GM21528 (cell line): ENCODE results near the gene ZNF862.

ENCODE experiments used
- ATAC-seq: cut with Tn5 transposase; IDR thresholded peaks from one replicate; pipeline ENCODE4 v1.9.1; 2021; ENCODE audit warnings: mild to moderate bottlenecking, moderate library complexity; ENCODE audit not compliant: unreplicated experiment, low FRiP score

Gene ZNF862

DNA sequence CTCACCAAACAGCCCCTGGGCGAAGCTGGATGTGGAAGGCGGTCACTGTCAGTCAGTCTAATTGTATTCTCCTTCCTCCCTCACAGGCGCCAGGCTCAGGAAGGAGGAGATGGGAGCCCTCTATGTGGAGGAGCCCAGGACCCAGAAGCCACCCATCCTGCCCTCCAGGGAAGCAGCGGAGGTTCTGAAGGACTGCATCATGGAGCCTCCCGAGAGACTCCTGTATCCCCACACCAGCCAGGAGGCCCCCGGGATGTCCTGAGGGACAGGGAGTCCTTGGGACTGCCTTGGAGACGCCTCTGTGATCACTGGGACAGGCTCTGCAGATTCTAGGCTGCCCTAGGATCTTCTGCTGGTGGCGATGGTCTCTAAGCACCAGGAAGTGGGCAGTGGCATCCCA lies 25.8 kb downstream of the ZNF862 start:
- ATAC-seq = no peak

DNA sequence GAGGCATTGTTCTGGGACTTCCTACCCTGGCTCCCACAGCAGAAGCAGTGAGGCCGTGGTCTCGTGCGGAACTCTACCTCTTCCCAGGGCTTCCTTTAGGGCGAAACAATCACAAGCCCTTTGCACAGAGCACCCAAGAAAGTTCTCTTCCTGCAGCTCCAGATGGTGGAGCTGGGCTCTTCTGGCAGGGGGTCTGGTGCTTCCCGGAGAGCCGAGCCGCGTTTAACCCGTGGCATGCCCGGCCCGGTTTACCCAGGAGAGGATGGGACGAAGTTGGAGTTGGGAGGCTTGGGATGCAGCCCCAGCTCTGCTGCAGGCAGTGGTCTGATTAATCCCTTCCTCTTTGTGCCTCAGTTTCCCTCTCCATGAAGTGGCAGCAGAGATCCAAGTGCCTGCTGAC lies 26.6 kb downstream of the ZNF862 start:
- no peak for ATAC-seq

DNA sequence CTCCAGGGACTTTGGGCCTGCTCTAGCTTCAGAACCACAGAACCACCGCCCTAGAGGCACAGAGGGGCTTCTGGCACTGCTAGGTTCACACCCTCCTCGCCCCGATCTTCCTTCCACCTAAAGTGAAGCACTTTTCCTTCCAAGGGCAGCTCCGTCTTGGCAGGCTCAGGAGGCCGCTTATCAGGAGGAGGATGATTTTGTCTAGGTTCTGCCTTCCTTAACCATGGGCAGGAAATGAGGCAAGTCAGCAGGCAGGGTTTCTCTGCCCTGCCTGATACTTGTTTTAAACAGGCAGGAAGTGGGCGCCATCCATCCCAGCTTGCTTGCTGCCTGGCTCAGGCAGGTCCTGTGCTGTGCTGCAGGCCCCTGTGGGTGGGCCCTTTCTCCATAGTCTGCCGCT lies 27.3 kb downstream of the ZNF862 start:
- no peak for ATAC-seq

DNA sequence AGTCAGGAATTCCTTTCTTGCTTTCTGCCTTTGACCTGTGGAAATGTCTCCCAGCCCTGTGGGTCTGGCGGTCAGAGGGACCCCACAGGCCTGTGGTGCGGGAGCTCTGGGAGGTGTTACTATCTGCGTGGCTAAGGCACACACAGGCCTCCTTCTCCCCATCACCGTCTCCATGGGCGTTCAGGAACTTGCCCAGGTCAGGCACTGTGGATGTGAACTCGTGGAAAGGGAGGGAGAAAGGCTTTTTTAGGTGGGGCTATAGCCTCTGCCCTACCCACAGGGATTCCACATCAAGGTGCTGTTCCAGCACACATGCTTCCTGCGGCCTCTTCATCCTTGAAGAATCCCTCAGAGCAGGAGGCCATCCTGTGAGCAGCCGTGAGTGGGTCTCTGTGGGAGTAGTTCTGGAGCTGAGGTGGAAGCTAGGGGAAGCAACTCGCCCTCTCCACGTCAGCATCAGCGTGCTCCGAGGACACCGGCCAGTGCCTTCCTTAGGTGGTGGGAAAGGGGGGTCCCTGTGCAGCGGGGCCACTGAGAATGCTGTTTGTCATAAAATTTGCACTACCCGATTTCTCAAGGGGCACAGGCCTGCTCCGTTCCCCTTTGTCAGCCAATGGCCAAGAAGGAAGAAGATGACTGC lies 28.1 kb downstream of the ZNF862 start:
- no peak for ATAC-seq

DNA sequence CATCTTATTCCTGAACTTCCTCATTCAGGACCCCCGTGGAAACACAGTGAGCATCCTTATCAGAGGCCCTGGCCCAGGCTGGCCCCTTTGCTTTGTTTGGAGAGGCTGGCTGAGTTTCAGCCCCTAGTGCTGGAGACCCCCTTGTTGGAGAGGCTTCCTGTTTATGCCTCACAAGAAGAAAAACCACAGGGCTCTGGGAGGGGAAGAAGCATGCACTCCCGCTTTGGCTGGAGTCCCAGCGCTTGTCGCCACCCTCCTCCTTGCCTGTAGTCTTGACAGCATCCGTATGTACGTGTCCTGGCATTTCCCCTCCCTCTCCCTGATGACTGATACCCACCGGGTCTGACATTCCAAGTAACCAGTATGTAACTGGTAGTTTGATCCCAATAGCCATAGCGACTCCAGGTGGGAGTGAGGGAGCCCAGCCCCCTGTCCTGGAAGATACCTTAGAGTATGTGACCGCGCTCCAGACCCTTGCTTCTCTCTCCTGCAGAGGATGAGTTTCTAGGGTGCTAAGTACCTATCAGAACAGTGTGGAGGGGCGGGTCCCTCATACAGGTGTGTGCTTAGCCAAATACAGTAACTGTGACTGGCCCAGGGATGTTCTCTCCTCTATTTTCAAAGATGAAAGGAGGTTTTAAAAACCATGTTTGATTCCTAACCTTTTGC lies 28.7 kb downstream of the ZNF862 start:
- ATAC-seq = no peak

DNA sequence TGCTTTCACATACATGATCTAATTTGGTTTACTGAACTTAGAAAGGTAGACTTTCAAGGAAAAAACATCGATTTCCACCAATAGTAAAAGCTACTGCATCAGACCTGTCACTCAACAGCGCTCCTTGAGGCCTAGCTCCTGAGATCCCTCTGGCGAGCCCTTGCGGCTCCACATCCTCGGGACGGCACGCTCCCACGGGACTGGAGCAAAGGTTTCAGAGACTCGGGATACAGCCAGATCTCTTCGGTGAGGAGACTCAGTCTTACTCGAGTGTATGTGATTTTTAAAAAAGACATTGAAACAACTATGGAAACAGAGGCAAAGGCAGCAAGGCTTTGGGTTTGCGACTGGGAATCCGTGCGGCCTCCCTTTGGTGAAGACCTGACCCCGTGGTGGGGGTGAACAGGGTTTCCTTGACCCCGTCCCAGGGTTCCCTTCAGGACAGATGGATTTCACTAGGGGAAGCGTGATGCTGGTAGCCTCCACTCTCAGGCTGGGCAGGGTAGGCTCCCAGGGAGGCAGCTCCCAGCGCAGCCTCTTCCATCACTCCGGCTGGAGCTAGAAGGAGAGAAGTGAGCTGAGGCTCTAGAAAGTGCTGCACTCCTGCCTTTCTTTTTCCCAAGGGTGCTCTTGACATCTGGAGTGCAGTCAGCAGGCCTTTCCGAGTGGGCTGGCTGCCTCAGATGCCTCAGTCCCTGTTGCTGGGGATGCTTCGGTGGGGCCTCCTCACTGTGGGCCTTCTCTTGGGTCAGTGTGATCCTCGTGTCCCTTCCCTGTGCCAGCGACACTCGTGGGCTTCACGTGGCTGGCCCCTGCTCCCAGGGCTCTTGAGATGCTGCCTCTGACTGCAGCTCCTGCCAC lies 29.8 kb downstream of the ZNF862 start:
- no peak for ATAC-seq

DNA sequence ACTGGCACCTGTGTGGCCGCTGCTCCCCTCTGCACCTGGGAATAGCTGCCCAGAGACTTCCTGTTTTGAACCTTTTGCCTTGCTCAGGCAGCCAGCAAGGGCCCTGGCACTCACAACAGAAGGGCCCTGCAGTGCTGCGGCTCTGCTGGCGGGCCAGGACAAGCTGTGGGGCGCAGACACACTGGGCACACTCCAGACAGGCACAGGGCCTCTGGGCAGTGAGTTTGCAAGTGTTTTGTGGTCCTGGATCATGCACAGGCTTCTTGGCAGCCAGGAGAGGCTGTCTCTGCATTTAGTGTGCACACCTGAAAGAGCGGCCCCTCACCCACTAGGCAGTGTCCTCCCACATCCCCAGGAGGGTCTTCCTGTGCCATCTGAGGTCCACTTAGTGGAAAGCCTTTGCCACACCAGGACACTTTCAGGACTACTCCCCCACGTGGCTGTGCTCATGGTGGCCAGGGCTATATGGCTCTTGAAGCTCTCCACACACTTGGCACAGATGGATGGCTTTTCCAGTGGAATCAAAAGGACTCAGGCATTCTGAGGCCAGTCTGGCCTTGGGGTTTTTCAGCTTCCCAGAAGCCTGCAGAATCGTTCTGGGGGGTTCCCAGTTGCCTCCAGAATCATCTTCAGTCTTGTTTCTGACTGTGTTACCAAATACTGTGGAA lies 30.6 kb downstream of the ZNF862 start:
- ATAC-seq = no peak

DNA sequence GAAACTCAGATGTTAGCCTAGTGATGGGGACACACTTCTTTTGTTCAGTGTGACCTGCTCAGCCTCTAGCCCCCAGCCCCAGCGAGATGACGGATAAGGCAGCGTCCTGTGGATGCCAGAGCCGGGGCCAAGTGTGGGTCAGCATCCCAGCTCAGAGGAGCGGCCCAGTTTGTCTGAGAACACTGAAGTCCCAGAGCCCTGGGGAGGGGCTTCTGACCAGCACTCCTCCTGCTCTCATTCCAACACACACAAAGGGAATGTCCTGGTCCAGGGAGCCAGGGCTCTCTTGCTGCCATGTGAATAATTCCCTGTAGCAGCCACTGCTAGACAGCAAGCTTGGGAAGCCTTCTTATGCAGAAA lies 31.1 kb downstream of the ZNF862 start:
- no peak for ATAC-seq

DNA sequence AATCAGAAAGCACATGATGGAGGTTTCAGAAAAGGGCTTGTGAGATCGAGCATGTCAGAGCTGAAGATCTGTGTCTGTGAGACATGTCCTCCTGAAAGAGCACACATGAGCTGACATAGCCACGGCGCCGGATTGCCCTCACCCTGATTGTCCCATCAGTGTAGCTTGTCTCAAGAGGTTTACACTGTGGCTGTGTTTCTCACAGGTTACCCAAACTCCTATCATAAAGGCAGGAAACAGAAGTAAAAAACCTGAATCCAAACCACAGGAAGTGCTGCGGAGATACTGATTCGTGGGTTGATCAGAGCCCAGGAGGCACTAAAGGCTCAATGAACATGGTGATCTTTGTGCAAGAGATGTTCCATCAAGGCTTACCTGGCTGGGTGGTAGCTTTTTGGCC lies 31.7 kb downstream of the ZNF862 start:
- no peak for ATAC-seq

DNA sequence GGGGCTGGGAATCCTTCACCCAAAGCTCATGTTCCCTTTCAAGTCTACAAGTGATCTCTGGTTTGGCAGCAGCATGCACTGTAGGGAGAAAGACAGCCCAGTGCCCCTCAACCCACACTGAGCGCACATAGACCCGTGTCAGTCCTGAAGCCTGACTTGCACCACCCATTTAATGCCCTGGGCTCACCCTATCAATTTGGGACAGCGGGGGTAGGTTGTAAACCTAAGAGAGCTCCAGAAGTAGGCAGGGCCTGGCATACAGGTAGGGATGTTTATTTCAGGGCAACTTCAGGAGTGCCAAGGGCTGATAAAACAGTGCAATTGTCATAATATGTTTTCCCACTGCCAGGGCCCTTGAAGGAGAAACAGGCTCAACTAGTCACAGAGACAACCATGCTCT lies 32.1 kb downstream of the ZNF862 start:
- no peak for ATAC-seq

DNA sequence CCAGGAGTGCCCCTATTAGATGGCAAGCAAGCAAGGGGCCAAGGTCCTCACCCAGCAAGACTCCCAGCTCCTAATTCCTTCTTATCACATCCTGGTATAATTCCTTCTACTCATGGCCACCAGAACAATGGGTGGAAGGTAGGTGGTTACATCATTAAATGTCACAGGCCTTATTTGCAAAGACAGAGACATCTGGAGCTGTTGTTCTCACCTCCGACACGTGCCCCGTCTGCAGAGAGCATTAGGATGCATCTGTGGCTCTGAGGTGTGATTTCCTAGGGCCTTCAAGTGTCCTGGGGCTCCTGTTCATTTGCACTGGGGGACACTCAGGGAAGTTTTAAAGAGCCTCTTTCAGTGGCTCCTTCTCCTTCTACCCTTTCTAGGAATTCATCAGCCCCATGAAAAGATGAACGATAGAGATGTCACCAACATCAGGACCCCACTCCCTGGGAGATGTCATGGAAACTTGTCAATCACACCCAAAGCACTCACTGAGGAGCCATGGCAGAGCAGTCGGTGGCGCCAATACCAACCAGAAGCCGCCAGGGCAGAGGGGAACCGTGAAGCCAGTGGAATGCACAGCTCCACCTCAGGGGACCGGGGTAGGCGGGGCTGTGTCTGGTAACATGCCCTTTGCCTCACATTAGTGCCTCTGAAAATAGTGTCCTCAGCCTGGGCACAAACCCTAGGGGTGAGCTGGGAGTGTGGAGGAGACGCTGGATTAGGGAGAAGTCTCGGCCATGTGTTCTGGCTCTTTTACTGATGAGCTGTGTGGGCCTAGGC lies 32.7 kb downstream of the ZNF862 start:
- no peak for ATAC-seq

DNA sequence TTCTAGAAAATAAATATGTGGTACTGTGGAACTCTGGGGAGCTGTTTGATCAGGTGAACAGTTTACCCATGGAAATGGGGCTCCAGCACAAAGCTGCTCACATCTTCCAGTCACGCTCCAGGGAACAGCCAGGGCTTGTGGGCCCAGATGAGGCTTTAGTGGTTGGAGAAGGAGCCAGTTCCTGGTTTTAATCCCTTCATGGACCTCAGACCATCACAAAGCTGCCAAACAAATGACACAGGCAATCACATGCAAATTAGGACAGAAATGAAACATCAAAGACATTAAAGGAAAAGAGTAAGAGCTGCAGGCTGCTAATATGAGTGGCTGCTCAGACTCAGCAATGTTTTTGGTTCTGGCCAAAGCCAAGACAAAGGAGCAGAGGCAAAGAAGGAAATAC lies 33.4 kb downstream of the ZNF862 start:
- ATAC-seq = no peak

DNA sequence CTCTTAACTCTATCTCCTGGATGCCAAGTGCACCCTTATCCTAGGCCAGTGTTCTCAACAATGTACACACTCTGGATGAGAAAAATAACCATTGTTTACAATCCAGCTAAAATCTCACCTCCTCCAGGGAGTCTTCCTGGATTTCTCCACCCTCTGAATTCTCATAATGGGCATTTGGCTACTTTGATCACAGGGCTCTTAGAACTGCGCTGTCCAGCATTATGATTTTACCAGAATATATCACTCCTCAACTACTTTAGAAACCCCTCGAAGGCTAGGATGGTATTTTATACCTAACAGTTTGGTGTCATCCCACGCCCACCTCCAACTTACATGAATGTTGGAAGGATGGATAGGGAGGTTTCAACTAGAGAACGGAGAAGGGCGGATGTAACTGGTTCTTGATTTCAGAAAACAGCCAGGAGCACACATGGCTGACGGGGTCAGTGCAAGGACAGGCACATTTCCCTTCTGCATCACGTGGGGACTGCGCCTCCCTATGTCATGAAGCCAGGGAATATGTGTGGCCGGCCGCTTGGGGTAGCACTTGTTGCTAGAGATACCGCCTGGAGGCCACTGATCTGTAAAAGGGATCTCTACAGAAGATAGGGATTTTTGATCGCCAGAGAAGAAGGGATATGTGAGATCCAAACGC lies 34.4 kb downstream of the ZNF862 start:
- ATAC-seq = no peak

DNA sequence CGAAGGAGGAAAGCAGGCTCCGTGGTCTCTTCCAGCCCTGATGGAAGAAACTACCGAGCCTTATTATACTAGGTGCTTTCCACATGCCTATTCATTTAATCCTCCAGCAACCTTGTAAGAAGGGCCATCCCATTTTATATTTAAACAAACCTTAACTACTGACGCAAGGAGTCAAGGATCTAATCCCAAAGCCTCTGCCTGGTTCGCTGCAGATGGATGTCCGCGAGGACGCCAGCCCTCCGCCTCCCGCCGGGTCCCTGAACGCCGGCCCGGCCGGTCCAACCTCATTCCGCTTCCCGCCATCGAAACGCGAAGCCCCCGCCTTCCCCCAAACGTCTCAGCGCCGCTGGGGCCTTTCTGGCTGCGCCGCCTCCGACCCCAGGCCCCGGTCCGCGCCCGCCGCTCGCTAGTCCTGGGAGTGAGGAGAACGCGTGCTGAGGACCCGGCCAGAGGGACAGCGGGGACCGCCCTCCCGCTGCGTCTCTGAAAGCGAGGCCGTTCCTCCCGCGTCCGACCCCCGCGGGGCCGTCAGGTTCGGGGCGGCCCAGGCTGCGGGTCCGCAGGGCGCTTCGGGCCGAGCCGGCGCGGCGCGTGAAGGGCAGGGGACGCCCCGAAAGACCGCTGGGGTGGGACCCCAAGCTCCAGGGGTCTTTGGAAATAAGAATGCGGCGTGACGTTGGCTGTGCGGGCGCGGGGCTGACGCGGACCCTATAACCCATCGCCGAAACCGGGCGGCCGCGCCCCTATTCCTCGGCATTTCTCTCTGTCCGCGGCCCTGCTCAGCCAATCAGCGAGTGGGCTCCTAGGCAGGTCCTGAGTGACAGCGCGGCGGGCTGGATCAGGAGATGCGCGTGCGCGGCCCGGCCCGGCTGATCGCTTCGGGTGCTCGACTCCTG lies 35.1 kb downstream of the ZNF862 start, which contains the start of gene ATP6V0E2:
Gene ATP6V0E2 (plus strand): TSS at position 896 of the 896 bp plus-strand sequence. CDS start 97 bp downstream, outside the sequence.
- ATAC-seq = peak; percentile 95

DNA sequence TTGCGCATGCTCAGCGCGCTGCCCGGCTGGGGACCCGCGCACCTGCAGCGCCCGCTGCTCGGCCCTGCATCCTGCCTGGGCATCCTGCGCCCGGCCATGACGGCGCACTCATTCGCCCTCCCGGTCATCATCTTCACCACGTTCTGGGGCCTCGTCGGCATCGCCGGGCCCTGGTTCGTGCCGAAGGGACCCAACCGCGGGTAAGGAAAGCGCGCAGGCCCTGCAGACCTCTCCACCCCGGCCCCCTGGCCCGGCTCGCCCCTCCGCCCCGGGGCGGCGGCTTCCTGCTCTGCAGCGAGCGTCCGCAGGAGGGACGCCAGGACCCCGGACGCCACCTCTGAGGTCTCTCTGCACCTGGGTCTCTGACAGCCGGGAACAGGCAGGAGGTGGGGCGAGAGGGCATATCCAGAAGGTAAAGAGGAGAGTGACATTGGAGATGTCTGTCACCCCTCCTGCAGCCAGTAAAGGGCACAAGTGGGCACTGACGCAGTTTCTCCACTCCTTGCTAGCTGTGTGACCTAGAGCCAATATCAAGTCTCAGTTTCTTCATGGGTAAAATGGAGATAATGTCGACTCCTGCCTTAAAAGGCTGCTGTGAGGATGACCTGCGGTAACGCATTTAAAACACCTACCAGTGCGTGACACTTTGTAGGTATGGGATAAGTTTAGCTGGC lies 35.9 kb downstream of the ZNF862 start:
- peak; percentile 32 for ATAC-seq

DNA sequence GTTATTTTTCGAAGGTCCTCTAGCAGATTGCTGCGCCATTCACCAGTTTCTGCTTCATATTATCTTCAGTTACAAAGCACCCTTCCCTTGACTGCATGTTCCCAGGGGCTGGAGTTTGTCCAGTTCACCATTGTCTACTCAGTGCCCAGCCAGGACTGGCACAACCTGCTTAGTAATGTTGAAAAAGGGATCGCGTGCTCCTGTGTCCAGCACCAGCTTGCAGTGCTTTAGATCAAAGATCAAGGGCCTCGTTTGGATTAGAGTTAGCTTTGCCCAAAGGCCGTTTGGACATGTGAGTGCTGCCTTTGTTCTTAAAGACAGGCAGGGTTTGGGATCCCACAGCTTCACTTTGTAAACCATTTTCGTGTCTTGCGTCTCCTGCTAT lies 36.5 kb downstream of the ZNF862 start:
- ATAC-seq = no peak

DNA sequence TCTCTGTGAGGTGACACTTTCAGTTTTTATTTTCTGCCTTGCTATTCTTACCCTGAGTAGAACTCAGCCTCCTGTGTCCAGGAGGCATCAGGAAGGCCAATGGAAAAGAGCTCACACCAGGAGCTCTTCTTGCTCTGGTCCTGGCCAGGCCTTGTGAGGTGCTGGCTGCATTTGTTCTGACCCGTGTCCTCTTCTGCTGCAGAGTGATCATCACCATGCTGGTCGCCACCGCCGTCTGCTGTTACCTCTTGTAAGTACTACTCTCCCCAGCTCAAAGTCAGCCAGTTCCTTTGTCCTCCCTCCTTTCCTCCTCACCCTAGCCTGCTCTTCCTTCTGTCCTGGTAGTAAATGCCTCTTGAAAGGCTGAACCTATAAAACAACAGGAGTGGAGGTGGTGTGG lies 37.2 kb downstream of the ZNF862 start:
- ATAC-seq = no peak

DNA sequence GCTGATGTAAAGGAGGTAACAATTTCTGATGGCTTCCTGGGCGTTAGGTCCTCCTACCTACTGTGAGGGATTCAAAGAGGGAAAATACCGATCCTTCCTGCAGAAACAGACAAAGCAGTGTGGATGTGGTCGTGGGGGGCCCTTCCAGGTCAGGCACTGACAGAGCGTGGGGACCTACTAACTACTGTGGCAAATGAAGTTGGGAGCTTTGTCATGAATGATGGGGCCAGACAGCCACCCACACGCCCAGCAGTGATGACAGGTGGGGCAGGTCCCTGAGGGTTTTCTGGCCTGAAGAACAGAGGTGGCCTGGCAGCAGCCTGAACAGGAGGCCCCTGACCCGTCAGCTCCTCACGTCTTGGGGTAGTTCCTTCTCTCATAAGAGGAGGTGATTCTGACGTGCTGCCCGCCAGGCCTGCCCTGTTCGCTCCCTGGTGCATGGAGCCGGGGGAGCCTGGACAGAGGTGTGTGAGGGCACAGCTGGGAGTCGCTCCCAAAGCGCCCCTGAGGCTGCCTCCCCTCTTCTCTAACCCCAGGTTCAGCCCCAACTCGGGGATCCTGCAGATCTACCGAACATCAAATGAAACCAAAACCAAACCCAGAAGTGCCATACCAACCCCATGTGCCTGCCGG lies 39.8 kb downstream of the ZNF862 start:
- no peak for ATAC-seq
